ENCODE data around the gene RGS17. TPM values are rescaled to one million over a fixed set of nuclear protein-coding genes. Genes with fewer than 3 reads are reported as not detected.

The RGS17 gene
- total RNA-seq, 4 donors from 2014 or later, result 0.88 to 4.8 (median 0.91) TPM; not detected in 1

DNA sequence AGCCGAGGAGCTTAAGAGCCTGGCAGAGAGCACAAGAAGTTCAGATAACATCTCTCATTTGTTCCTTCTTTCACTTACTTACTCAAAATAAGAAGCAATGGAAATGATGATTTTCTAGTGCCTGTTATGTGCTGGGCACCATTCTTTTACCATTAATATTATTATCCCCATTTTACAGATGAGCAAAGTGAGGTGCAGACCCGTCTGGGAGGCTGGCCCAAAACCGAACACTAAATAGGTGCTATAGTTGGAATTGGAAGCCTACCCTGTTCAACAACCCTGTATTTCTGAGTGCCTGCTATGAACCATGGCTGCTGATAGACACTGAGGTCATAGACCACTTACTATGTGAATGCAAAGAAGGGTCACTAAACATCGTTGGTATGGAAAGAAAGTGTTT, 103.6 kb downstream of the RGS17 start:
- no peaks in the 10 kb centered on the region for H3K36me3 ChIP-seq
- no peaks in the 10 kb centered on the region for H3K9me3 ChIP-seq
- H3K27ac ChIP-seq, result no peak overlapping the region
- no peaks in the 10 kb centered on the region for H3K4me1 ChIP-seq
- no peak for TF ChIP-seq POLR2A (IDR thresholded peaks at IDR 0.05)
- TF ChIP-seq, protein P1, sequence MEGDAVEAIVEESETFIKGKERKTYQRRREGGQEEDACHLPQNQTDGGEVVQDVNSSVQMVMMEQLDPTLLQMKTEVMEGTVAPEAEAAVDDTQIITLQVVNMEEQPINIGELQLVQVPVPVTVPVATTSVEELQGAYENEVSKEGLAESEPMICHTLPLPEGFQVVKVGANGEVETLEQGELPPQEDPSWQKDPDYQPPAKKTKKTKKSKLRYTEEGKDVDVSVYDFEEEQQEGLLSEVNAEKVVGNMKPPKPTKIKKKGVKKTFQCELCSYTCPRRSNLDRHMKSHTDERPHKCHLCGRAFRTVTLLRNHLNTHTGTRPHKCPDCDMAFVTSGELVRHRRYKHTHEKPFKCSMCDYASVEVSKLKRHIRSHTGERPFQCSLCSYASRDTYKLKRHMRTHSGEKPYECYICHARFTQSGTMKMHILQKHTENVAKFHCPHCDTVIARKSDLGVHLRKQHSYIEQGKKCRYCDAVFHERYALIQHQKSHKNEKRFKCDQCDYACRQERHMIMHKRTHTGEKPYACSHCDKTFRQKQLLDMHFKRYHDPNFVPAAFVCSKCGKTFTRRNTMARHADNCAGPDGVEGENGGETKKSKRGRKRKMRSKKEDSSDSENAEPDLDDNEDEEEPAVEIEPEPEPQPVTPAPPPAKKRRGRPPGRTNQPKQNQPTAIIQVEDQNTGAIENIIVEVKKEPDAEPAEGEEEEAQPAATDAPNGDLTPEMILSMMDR (IDR thresholded peaks at IDR 0.05), result no peak
- DNase-seq, result no peak
- intact Hi-C loops (cut with DNase I; ENCODE audit: low total_unique reads), result no loop called here
- H3K4me3 ChIP-seq, result no peak overlapping the region
- no peaks in the 10 kb centered on the region for H3K27me3 ChIP-seq

DNA sequence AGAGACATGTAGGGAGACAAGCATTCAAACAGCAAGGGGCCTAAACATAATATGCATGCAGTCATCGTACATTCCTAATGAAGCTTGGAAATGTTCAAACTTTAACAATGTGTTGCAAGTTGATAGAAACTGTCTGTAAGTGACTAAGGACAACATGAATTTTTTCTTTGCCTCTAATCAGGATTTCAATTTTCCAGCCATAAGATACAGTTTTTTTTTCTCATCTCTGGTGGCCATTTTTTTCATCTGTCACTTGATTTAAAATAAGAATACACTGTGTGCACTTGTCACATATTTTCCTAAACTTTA, 106.4 kb downstream of the RGS17 start:
- no peak for TF ChIP-seq POLR2A (IDR thresholded peaks at IDR 0.05)
- TF ChIP-seq, protein P1 (IDR thresholded peaks at IDR 0.05), result peak in 1 of 4 experiments; percentile 14
- Histone ChIP-seq H3K36me3 (no peaks in the 10 kb centered on the region), H3K27ac (no peak overlapping the region), H3K4me1 (no peaks in the 10 kb centered on the region), H3K9me3 (no peaks in the 10 kb centered on the region), H3K4me3 (no peak overlapping the region), H3K27me3 (no peaks in the 10 kb centered on the region)
- DNase-seq, result no peak
- intact Hi-C loops (cut with DNase I; ENCODE audit: low total_unique reads), result no loop called here

DNA sequence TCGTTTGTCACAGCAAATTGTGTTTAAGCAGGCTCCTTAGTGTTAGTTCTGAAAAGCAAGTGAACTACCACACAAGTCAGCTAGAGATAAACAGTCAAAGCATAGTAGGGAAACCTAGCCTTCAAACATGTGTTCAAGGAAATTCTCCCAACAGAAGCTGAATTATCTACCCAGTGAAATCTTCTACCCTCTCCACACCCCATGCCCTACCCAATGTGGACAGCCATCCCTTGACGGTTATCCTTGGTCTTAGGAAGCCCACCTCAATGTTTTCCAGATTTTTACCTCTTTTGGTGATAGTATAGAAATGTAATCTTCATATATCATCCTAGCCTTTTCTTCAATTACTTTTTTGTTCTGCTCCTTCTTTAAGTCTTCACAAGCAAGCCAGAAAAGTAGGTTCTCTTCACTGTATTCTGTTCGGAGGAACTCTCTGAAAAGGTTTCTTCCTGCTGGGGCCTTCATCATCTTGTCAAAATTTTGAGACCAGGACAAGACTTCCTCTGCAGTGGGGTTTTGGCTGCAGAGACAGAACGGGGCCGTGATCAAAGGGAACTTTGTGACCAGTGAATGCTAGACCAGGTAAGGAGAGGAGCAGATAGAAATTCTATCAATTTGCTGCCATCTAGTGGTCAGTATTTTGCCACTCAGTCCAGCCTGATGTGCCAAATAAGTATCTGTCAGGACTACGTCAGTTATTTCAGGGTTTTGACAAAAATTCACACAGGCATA, 106.9 kb downstream of the RGS17 start:
- intact Hi-C loops (cut with DNase I; ENCODE audit: low total_unique reads), result no loop called here
- TF ChIP-seq, protein P1 (IDR thresholded peaks at IDR 0.05), result peak; percentile 62 to 75 (median 70)
- TF ChIP-seq POLR2A (IDR thresholded peaks at IDR 0.05), result no peak
- H3K9me3 ChIP-seq, result no peaks in the 10 kb centered on the region
- no peaks in the 10 kb centered on the region for H3K36me3 ChIP-seq
- H3K27me3 ChIP-seq, result no peaks in the 10 kb centered on the region
- H3K27ac ChIP-seq, result no peak overlapping the region
- peak; percentile 15 to 30 for DNase-seq
- H3K4me1 ChIP-seq, result no peaks in the 10 kb centered on the region
- H3K4me3 ChIP-seq, result no peak overlapping the region

- intact Hi-C loops (cut with DNase I; ENCODE audit: low total_unique reads), result no loop called here
- no peaks in the 10 kb centered on the region for H3K27me3 ChIP-seq
- DNase-seq, result no peak
- H3K36me3 ChIP-seq, result no peaks in the 10 kb centered on the region
- no peak for TF ChIP-seq POLR2A (IDR thresholded peaks at IDR 0.05)
- TF ChIP-seq, protein P1 (IDR thresholded peaks at IDR 0.05), result no peak
- H3K4me3 ChIP-seq, result no peak overlapping the region
- H3K9me3 ChIP-seq, result no peaks in the 10 kb centered on the region
- no peaks in the 10 kb centered on the region for H3K4me1 ChIP-seq
- no peak overlapping the region for H3K27ac ChIP-seq
Measured at GRCh38 chr6:153018355-153018754, 112.7 kb downstream of the RGS17 start.

DNA sequence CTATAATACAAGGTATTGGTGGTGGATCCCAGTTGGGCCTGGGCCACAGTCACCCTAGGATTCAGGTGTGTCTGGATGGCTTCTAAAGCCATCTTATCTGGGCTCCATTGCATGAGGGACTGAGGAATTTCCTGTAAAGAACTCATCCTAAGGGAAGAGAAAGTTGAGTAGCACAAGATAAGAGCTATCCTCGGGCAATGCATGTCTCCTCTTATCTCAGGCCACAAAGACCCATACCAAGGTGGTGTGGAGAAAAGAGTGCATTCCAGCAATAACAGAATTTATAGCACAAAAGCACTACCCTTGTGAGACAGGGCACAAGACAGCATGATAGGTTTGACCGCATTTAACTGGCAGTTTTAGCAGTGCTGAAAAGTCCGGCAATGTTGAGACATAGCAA, 114.2 kb downstream of the RGS17 start:
- no peak overlapping the region for H3K4me3 ChIP-seq
- TF ChIP-seq, protein P1 (IDR thresholded peaks at IDR 0.05), result no peak
- no peak for TF ChIP-seq POLR2A (IDR thresholded peaks at IDR 0.05)
- no peaks in the 10 kb centered on the region for H3K4me1 ChIP-seq
- no peak for DNase-seq
- no peaks in the 10 kb centered on the region for H3K36me3 ChIP-seq
- no peak overlapping the region for H3K27ac ChIP-seq
- no peaks in the 10 kb centered on the region for H3K27me3 ChIP-seq
- H3K9me3 ChIP-seq, result no peaks in the 10 kb centered on the region
- intact Hi-C loops (cut with DNase I; ENCODE audit: low total_unique reads), result no loop called here

Measured in uterus (tissue), 4 donors.